AG10803 (cell line): ENCODE data around the gene TRAF3.

Source experiments
- DNase-seq: peaks from one replicate; pipeline ENCODE4 v3.0.0; 2010; ENCODE audit warnings: low read depth
- H3K4me3 ChIP-seq: 2 replicates; pipeline ENCODE4 v1.5.1; 2011; ENCODE audit warnings: mild to moderate bottlenecking, low read length, control low read depth
- TF ChIP-seq, protein P1 (sequence below): conservative IDR thresholded peaks from 2 replicates; pipeline ENCODE4 v1.5.1; 2011; ENCODE audit warnings: mild to moderate bottlenecking, low read length, control low read depth, inconsistent platforms

TRAF3 gene

DNA sequence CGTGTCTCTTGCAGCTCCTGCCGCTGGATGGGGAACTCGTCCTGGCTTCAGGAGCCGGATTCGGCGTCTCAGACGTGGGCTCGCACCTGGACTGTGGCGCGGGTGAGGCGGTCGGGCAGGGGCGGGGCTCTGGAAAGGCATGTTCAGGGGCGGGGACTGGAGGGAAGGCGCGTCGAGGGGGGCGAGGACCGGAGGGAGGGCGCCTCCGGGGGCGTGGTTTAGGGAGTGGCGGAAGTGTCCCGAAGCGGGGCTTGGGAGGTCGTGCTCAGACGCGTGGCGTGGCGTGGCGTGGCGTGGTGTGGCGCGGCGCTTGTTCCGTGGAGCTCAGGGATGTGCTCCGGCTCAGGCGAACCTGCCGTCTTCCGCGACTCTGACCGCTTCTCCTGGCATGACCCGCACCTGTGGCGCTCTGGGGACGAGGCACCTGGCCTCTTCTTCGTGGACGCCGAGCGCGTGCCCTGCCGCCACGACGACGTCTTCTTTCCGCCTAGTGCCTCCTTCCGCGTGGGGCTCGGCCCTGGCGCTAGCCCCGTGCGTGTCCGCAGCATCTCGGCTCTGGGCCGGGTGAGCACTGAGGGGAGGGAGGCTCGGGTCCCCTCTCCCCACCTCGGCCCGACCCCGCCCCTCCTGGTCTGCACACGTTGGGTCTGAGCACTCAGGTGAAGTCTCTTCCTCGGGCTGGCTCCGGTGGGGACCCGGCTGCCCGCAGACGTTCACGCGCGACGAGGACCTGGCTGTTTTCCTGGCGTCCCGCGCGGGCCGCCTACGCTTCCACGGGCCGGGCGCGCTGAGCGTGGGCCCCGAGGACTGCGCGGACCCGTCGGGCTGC lies 151.4 kb downstream of the TRAF3 start:
- DNase-seq: peak; percentile 17
- TF ChIP-seq, protein P1, sequence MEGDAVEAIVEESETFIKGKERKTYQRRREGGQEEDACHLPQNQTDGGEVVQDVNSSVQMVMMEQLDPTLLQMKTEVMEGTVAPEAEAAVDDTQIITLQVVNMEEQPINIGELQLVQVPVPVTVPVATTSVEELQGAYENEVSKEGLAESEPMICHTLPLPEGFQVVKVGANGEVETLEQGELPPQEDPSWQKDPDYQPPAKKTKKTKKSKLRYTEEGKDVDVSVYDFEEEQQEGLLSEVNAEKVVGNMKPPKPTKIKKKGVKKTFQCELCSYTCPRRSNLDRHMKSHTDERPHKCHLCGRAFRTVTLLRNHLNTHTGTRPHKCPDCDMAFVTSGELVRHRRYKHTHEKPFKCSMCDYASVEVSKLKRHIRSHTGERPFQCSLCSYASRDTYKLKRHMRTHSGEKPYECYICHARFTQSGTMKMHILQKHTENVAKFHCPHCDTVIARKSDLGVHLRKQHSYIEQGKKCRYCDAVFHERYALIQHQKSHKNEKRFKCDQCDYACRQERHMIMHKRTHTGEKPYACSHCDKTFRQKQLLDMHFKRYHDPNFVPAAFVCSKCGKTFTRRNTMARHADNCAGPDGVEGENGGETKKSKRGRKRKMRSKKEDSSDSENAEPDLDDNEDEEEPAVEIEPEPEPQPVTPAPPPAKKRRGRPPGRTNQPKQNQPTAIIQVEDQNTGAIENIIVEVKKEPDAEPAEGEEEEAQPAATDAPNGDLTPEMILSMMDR: no peak
- H3K4me3 ChIP-seq: peak overlapping the region; percentile 43

DNA sequence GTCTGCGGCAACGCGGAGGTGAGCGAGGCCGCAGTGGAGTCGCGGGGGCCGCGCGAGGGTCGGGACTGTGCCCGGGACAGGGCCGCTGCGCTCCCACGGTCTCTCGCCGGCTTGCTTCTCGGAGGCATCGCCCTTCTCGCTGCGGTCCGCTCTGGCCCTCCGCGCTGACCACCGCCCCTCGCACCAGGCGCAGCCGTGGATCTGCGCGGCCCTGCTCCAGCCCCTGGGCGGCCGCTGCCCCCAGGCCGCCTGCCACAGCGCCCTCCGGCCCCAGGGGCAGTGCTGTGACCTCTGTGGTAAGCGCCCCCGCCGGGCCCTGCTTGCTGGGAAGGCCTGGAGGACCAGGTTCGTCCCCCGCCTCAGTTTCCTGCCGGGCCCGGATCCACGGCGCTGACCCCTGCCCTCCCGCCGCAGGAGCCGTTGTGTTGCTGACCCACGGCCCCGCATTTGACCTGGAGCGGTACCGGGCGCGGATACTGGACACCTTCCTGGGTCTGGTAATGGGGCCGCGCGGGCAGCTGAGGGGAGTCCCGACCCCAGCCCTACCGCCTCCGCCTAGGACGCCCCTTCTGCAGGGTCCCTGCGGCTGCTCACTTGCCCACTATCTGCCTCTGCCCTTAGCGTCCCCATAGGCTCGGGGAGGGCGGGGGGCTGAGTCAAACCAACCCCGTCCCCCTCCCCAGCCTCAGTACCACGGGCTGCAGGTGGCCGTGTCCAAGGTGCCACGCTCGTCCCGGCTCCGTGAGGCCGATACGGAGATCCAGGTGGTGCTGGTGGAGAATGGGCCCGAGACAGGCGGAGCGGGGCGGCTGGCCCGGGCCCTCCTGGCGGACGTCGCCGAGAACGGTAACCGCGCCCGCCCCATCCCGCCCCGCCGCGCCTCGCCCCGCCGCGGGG lies 152.2 kb downstream of the TRAF3 start:
- DNase-seq: no peak
- TF ChIP-seq, protein P1: no peak
- H3K4me3 ChIP-seq: no peak overlapping the region

DNA sequence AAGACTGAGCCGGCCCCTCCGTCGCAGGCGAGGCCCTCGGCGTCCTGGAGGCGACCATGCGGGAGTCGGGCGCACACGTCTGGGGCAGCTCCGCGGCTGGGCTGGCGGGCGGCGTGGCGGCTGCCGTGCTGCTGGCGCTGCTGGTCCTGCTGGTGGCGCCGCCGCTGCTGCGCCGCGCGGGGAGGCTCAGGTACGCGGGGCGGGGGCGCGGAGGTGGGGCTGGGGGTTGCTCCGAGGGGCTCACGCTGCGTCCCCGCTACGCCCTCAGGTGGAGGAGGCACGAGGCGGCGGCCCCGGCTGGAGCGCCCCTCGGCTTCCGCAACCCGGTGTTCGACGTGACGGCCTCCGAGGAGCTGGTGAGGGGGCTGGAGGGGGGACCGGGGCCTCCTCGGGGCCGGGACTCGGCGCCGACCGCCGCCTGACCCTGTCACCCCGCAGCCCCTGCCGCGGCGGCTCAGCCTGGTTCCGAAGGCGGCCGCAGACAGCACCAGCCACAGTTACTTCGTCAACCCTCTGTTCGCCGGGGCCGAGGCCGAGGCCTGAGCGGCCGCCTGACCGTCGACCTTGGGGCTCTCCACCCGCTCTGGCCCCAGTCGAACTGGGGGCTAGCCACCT lies 153.0 kb downstream of the TRAF3 start:
- no peak for DNase-seq
- TF ChIP-seq, protein P1: no peak
- H3K4me3 ChIP-seq: no peak overlapping the region

DNA sequence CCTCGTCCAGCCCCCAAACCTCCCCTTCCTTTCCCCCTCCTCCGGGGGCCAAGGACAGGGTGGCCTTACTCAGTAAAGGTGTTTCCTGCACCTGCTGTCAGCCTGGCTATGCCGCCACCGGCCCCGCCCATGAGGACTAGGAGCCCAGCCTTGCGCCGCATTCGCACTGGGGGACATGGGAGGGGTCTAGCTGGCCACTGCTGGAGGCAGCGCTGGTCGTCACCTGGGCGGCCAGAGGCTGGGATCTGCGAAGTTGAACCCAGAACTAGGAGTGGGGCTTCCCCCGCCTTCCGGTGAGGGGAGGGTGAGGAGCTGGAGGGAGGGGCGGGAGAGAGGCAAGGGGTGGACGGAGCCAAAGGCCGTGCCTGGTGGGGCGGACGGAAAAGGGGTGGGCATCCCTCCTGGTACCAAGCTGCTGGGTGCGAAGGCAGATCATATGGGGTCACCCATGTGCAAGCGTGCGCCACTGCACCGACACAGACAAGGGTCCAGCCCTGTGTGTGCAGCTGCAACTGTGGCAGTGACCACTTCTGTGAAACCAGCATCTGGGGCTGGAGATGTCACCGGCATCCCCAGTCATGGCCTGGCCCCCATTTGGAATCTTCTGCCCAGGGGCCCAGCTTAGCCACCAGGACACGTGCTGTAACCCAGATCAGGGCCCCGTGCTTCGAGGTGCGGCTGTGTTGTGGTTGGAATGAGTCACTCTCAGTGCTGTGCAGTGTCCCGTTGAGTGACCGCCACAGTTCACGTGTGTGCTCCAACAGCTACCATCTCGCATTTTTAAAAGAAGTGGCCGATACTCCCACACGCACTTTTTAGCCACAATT lies 153.7 kb downstream of the TRAF3 start:
- H3K4me3 ChIP-seq: no peak overlapping the region
- DNase-seq: peak; percentile 23
- TF ChIP-seq, protein P1: no peak

DNA sequence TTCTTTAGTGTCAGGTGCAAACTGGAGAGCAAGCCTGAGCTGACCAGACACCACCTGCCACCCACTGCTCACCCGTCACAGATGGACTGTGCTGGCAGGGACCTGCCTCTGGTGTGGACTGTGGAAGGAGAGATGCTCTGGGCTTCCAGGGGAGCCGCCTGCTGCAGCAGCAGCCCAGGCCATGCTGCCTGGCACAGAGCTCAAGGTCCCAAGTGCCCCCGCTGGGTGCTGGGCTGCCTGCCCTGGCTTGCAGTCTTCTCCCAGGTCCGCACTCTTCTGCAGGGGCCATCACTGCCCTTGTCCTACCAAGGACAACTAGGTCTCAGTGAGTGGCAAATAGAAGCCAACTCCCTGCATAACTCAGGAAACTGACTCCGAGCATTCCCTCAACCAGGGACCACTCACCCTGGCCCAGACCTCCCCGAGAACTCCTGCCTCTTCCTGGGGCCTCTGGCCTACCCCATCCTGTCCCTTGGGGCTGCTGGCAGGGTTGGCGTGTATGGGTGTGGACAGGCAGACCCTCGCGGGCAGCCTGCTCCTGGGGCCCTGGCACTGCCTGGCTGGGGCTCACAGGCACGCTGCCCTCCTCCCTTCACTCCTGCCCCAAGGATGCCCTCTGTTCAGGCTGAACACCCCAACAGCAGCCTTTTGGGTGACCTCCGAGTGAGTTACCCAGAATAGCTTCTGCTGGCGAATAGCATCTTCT lies 154.5 kb downstream of the TRAF3 start:
- H3K4me3 ChIP-seq: no peak overlapping the region
- DNase-seq: no peak
- TF ChIP-seq, protein P1: no peak

DNA sequence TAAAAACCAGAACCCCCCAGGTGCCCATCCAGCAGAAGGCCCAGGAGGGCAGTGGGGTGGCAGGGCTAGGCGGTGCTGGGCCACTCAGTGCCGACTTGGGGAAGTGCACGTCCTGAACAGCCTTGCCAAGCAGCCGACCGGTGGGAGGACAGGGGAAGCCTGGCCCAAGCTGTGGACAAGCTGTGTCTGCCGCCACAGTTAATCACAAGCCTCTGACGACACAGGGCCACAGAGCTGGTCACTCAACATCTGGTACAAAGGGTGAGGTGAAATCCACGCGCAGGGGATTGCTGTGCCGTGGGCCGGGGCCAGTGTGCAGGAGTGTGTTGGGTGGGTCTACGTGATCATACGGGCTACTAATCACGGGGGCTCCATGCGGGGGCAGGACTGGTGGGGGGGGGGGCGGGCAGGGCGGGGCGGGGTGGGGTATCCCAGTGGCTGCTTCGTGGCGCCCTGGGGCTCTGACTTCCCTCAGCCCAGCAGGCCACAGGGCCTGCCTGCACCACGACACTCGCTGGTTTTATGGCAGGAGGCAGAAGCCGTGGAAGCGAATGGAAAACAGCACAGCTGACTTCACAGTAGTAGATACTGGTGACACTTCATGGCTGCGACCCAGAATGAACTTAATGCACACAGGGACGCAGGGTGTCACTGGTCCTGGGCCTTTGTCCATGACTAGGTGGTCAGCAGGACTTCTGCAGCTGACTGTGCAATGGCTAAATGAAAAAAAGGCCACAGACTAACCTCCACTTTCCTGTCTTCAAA lies 155.4 kb downstream of the TRAF3 start:
- TF ChIP-seq, protein P1: no peak
- no peak overlapping the region for H3K4me3 ChIP-seq
- no peak for DNase-seq
